Hepatocyte (in vitro differentiated cells): ENCODE data around the gene SLC39A11. TPM values are rescaled to one million over a fixed set of nuclear protein-coding genes. Genes with fewer than 3 reads are reported as not detected.

Source experiments
- DNase-seq: peaks from one replicate; pipeline ENCODE4 v3.0.0-alpha.2; 2016; ENCODE audit warnings: low spot score
- H2AFZ ChIP-seq: fragments of 200-600 bp; sonication (generic); 2 replicates; pipeline ENCODE4 v1.6.0; 2016; ENCODE audit warnings: antibody characterized with exemption, mild to moderate bottlenecking
- H3K27ac ChIP-seq: fragments of 200-600 bp; sonication (generic); 2 replicates; pipeline ENCODE4 v1.5.1; 2016; ENCODE audit warnings: mild to moderate bottlenecking
- H3K27me3 ChIP-seq: fragments of 200-600 bp; sonication (generic); 2 replicates; pipeline ENCODE4 v1.6.1; 2016
- H3K36me3 ChIP-seq: fragments of 200-600 bp; sonication (generic); replicated peaks from 2 replicates; pipeline ENCODE4 v1.5.1; 2016; ENCODE audit warnings: low read depth; ENCODE audit not compliant: insufficient read depth
- H3K4me1 ChIP-seq: fragments of 200-600 bp; sonication (generic); 2 replicates; pipeline ENCODE4 v1.5.1; 2016; ENCODE audit warnings: mild to moderate bottlenecking, moderate library complexity; ENCODE audit not compliant: insufficient read depth
- H3K4me2 ChIP-seq: fragments of 200-600 bp; sonication (generic); 2 replicates; pipeline ENCODE4 v1.6.0; 2016
- H3K4me3 ChIP-seq: fragments of 200-600 bp; sonication (generic); 2 replicates; pipeline ENCODE4 v1.5.1; 2016; ENCODE audit warnings: mild to moderate bottlenecking
- H3K79me2 ChIP-seq: fragments of 200-600 bp; sonication (generic); 2 replicates; pipeline ENCODE4 v1.6.0; 2017; ENCODE audit warnings: mild to moderate bottlenecking
- H3K9me2 ChIP-seq: fragments of 200-600 bp; sonication (generic); replicated peaks from 2 replicates; pipeline ENCODE4 v1.6.0; 2017; ENCODE audit warnings: mild to moderate bottlenecking; ENCODE audit not compliant: insufficient read depth
- H3K9me3 ChIP-seq: fragments of 200-600 bp; sonication (generic); 2 replicates; pipeline ENCODE4 v1.5.1; 2016; ENCODE audit warnings: low read depth, mild to moderate bottlenecking
- H4K20me1 ChIP-seq: fragments of 200-600 bp; sonication (generic); 2 replicates; pipeline ENCODE4 v1.6.0; 2016; ENCODE audit warnings: mild to moderate bottlenecking; ENCODE audit not compliant: insufficient read depth, poor library complexity, severe bottlenecking
- EZH2 ChIP-seq: fragments of 200-600 bp; sonication (generic); IDR thresholded peaks from 2 replicates; pipeline ENCODE4 v1.6.1; 2016; ENCODE audit warnings: antibody characterized with exemption, mild to moderate bottlenecking, borderline replicate concordance
- EZH2phosphoT487 ChIP-seq: fragments of 200-600 bp; sonication (generic); IDR thresholded peaks from one replicate; pipeline ENCODE4 v1.6.1; 2018; ENCODE audit warnings: antibody characterized with exemption, mild to moderate bottlenecking, low read depth, moderate library complexity; ENCODE audit not compliant: unreplicated experiment, severe bottlenecking
- WGBS: methylation state at CpG from one replicate; pipeline ENCODE4 v1.1.6; 2016; ENCODE audit warnings: low lambda C conversion rate; ENCODE audit errors: missing lambda C conversion rate; 5-methylcytosine and 5-hydroxymethylcytosine counted together
- polyA plus RNA-seq: library from polyadenylated mRNA; unstranded; fragments of >200 nt; fragmentation: Nextera tagmentation; extraction: Ambion mirVana; gene quantifications from 2 replicates; pipeline ENCODE4 v1.2.1, GENCODE V29; 2016
- total RNA-seq: library from RNA; depleted of rRNA; stranded (reverse); fragments of >200 nt; gene quantifications from 2 replicates; pipeline ENCODE4 v1.2.3, GENCODE V29; 2014
- TF ChIP-seq, protein P1 (sequence below): fragments of 200-600 bp; sonication (generic); IDR thresholded peaks from 2 replicates; pipeline ENCODE4 v1.5.1; 2016; ENCODE audit warnings: antibody characterized with exemption, mild to moderate bottlenecking; ENCODE audit not compliant: poor library complexity

The SLC39A11 gene
- total and polyA plus RNA-seq, 2 experiments from 2014 or later: 37.7 to 39.1 TPM

DNA sequence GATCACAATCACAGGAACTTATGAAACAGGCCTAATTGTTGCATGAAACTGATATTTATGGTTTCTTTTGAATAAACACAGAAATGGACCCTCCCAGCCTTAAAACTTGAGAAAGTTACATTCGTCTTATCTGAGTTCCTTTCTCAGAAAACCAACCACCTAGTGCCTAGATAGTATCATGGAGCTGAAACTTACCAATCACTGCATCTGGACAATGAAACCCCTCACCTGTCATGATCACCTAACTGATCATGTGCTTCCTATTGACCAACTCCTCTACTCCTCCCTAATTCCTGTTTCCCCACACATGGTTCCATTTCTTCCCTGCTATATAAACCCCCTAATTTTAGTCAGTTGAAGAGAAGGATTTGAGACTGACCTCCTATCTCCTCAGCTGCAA is 216.1 kb downstream of the SLC39A11 start:
- Histone ChIP-seq H3K9me3 (peaks cover 5% of the 10 kb centered on the region), H3K36me3 (no peaks in the 10 kb centered on the region), H3K4me2 (no peak overlapping the region), H3K79me2 (no peaks in the 10 kb centered on the region), H3K4me1 (no peaks in the 10 kb centered on the region), H2AFZ (no peak overlapping the region), H3K4me3 (no peak overlapping the region), H4K20me1 (no peaks in the 10 kb centered on the region), H3K9me2 (no peaks in the 10 kb centered on the region), H3K27me3 (no peaks in the 10 kb centered on the region), H3K27ac (no peak overlapping the region)
- TF ChIP-seq EZH2phosphoT487: no peak
- TF ChIP-seq, protein P1, sequence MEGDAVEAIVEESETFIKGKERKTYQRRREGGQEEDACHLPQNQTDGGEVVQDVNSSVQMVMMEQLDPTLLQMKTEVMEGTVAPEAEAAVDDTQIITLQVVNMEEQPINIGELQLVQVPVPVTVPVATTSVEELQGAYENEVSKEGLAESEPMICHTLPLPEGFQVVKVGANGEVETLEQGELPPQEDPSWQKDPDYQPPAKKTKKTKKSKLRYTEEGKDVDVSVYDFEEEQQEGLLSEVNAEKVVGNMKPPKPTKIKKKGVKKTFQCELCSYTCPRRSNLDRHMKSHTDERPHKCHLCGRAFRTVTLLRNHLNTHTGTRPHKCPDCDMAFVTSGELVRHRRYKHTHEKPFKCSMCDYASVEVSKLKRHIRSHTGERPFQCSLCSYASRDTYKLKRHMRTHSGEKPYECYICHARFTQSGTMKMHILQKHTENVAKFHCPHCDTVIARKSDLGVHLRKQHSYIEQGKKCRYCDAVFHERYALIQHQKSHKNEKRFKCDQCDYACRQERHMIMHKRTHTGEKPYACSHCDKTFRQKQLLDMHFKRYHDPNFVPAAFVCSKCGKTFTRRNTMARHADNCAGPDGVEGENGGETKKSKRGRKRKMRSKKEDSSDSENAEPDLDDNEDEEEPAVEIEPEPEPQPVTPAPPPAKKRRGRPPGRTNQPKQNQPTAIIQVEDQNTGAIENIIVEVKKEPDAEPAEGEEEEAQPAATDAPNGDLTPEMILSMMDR: no peak
- no peak for TF ChIP-seq EZH2
- WGBS: 96% methylated on average over 1 of the region's 1 CpG
- DNase-seq: no peak

DNA sequence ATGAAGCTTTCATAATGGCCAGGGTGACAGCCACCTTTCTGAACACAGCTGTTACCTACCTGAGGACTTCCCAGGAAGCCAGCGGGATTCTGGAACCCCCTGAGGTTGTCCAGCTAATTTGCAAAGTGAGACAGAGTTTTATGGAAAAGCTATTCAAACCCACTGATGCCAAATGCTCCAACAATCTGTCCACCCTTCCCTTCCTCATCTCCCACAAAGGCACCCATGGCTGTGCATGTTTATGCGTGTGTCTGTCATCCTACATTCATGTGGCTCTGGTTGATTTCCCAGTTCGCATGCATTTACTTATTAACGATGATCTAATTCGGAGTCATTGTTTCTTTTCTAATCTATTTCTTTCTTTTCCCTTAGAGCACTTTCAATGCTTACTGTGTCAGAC is 217.1 kb downstream of the SLC39A11 start:
- Histone ChIP-seq H3K27ac (no peak overlapping the region), H2AFZ (no peak overlapping the region), H3K36me3 (no peaks in the 10 kb centered on the region), H3K9me2 (no peaks in the 10 kb centered on the region), H3K9me3 (peaks cover 5% of the 10 kb centered on the region), H3K27me3 (no peaks in the 10 kb centered on the region), H3K4me1 (no peaks in the 10 kb centered on the region), H3K4me2 (no peak overlapping the region), H4K20me1 (no peaks in the 10 kb centered on the region), H3K79me2 (no peaks in the 10 kb centered on the region), H3K4me3 (no peak overlapping the region)
- TF ChIP-seq EZH2phosphoT487: no peak
- no peak for TF ChIP-seq EZH2
- TF ChIP-seq, protein P1: no peak
- DNase-seq: no peak
- WGBS: 90% methylated on average over 5 of the region's 5 CpGs

DNA sequence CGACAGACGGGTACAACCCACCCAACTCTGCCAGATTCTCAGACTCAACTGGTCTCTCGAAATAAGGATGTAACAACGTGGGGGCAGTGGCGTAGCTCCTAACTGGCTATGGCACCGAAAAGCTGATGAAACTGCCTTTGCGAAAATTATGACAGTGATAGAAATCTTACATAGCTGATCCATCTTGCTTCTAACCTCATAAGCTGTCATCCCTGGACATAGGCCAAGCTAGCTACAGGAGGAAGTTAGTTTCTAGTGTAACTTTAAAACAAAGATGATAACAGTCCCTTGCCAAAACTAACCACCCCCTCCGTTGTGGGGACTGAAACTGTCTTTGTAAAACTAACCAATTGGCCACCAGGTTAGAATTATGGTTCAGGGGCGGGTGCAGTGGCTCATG is 220.1 kb downstream of the SLC39A11 start:
- TF ChIP-seq EZH2 (no peak), EZH2phosphoT487 (no peak)
- TF ChIP-seq, protein P1: no peak
- Histone ChIP-seq H2AFZ (no peak overlapping the region), H3K4me2 (no peak overlapping the region), H3K79me2 (no peaks in the 10 kb centered on the region), H3K9me2 (no peaks in the 10 kb centered on the region), H3K36me3 (no peaks in the 10 kb centered on the region), H3K9me3 (peaks cover 5% of the 10 kb centered on the region), H3K4me3 (no peak overlapping the region), H3K4me1 (no peaks in the 10 kb centered on the region), H3K27ac (no peak overlapping the region), H3K27me3 (no peaks in the 10 kb centered on the region), H4K20me1 (no peaks in the 10 kb centered on the region)
- 93% methylated on average over 9 of the region's 9 CpGs for WGBS
- no peak for DNase-seq
